K562 (cell line): ENCODE results near the gene ENTR1. TPM values are rescaled to one million over a fixed set of nuclear protein-coding genes. Genes with fewer than 3 reads are reported as not detected.

Experiments used
- ATF3 ChIP-seq, 2 experiments: fragments of 450-650 bp in 1 of 2; sonication (generic) in 1 of 2; formaldehyde crosslinking in 1 of 2; IDR thresholded peaks in 1 of 2; conservative IDR thresholded peaks in 1 of 2; 2 replicates each; pipeline versions ENCODE4 v1.6.1 to v1.8.1; 2016 to 2023; ENCODE audit warnings: mild to moderate bottlenecking in 2 of 2, moderate library complexity in 2 of 2, inconsistent platforms in 1 of 2, missing genetic modification reagents in 1 of 2
- ATF7 ChIP-seq: fragments of 450-650 bp; IDR thresholded peaks from 2 replicates; pipeline ENCODE4 v1.7.1; 2014; ENCODE audit warnings: mild to moderate bottlenecking, moderate library complexity
- CBX1 ChIP-seq: sonication (generic); IDR thresholded peaks from 2 replicates; pipeline ENCODE4 v1.6.1; 2016; ENCODE audit warnings: antibody characterized with exemption, low read depth, mild to moderate bottlenecking
- CSDE1 ChIP-seq, 2 experiments: fragments of 450-650 bp; IDR thresholded peaks; 2 replicates each; pipeline ENCODE4 v1.6.1; 2016; ENCODE audit warnings: mild to moderate bottlenecking in 1 of 2
- ELF1 ChIP-seq: fragments of 200-800 bp; sonication (Bioruptor generic); IDR thresholded peaks from 2 replicates; pipeline ENCODE4 v1.6.1; 2016; ENCODE audit warnings: missing genetic modification characterization, missing compliant biosample characterization
- ETV5 ChIP-seq: sonication (generic); formaldehyde crosslinking; IDR thresholded peaks from 2 replicates; pipeline ENCODE4 v1.4.0; 2020; ENCODE audit warnings: low read depth, mild to moderate bottlenecking, missing genetic modification reagents
- MAZ ChIP-seq, 2 experiments: fragments of 450-650 bp in 1 of 2; sonication (generic) in 1 of 2; formaldehyde crosslinking; IDR thresholded peaks in 1 of 2; conservative IDR thresholded peaks in 1 of 2; 2 replicates each; pipeline versions ENCODE4 v1.4.0 to v1.5.0; 2020; ENCODE audit warnings: mild to moderate bottlenecking in 1 of 2, missing genetic modification reagents in 1 of 2
- MTA3 ChIP-seq: fragments of 450-650 bp; formaldehyde crosslinking; IDR thresholded peaks from 2 replicates; pipeline ENCODE4 v1.6.1; 2017; ENCODE audit warnings: mild to moderate bottlenecking, borderline replicate concordance
- NCOR1 ChIP-seq: fragments of 450-650 bp; IDR thresholded peaks from 2 replicates; pipeline ENCODE4 v1.6.1; 2016; ENCODE audit warnings: mild to moderate bottlenecking, moderate library complexity
- NFRKB ChIP-seq: fragments of 450-650 bp; IDR thresholded peaks from 2 replicates; pipeline ENCODE4 v1.6.1; 2016; ENCODE audit warnings: low read depth
- PML ChIP-seq: IDR thresholded peaks from 2 replicates; pipeline ENCODE4 v1.6.1; 2012; ENCODE audit warnings: low read length, inconsistent platforms
- POLR2A ChIP-seq: fragments of 450-650 bp; conservative IDR thresholded peaks from 2 replicates; pipeline ENCODE4 v1.6.1; 2016
- POLR2B ChIP-seq: fragments of 450-650 bp; IDR thresholded peaks from 2 replicates; pipeline ENCODE4 v1.6.1; 2018; ENCODE audit warnings: low read depth; ENCODE audit not compliant: partially characterized antibody
- POLR2G ChIP-seq: fragments of 200-400 bp; formaldehyde crosslinking; IDR thresholded peaks from 2 replicates; pipeline ENCODE4 v1.6.1; 2017; ENCODE audit warnings: low read depth, mild to moderate bottlenecking, antibody characterized with exemption, low read length, moderate library complexity
- PYGO2 ChIP-seq: fragments of 450-650 bp; IDR thresholded peaks from 2 replicates; pipeline ENCODE4 v1.6.1; 2016; ENCODE audit warnings: mild to moderate bottlenecking, missing genetic modification characterization, moderate library complexity, missing compliant biosample characterization
- RBFOX2 ChIP-seq: fragments of 200-400 bp; formaldehyde crosslinking; IDR thresholded peaks from 2 replicates; pipeline ENCODE4 v1.6.1; 2017; ENCODE audit warnings: low read depth, mild to moderate bottlenecking, low read length, moderate library complexity
- SAP30 ChIP-seq: fragments of 200-600 bp; sonication (generic); IDR thresholded peaks from 2 replicates; pipeline ENCODE4 v1.6.1; 2012; ENCODE audit warnings: borderline replicate concordance, low read depth, mild to moderate bottlenecking, moderate library complexity, low read length, control low read depth, inconsistent platforms; ENCODE audit not compliant: insufficient read depth, poor library complexity, severe bottlenecking
- SMARCA4 ChIP-seq: fragments of 450-650 bp; IDR thresholded peaks from 2 replicates; pipeline ENCODE4 v1.6.1; 2016
- SREBF1 ChIP-seq: fragments of 150-350 bp; IDR thresholded peaks from 2 replicates; pipeline ENCODE4 v1.6.1; 2014; ENCODE audit warnings: antibody characterized with exemption, low read depth, low read length, borderline replicate concordance
- SRSF9 ChIP-seq: fragments of 200-400 bp; formaldehyde crosslinking; IDR thresholded peaks from 2 replicates; pipeline ENCODE4 v1.6.1; 2017; ENCODE audit warnings: low read depth, low read length, borderline replicate concordance
- TBP ChIP-seq: optimal IDR thresholded peaks from 2 replicates; pipeline ENCODE3; 2011; ENCODE audit warnings: low read depth, low read length, improper control_type of control experiment
- TEAD1 ChIP-seq, 2 experiments: fragments of 450-650 bp in 1 of 2; sonication (generic) in 1 of 2; formaldehyde crosslinking; IDR thresholded peaks; 2 replicates each; pipeline versions ENCODE4 v1.4.0 to v1.8.0; 2020 to 2022; ENCODE audit warnings: mild to moderate bottlenecking in 2 of 2, missing genetic modification reagents in 1 of 2
- VEZF1 ChIP-seq: fragments of 200-800 bp; sonication (Bioruptor generic); IDR thresholded peaks from 2 replicates; pipeline ENCODE4 v1.6.1; 2017; ENCODE audit warnings: missing genetic modification characterization, missing compliant biosample characterization
- ZBTB26 ChIP-seq: fragments of 450-650 bp; formaldehyde crosslinking; IDR thresholded peaks from 2 replicates; pipeline ENCODE4 v1.4.0; 2022; ENCODE audit warnings: missing genetic modification characterization
- ZNF133 ChIP-seq: fragments of 250-450 bp; sonication (Bioruptor Pico); IDR thresholded peaks from 2 replicates; pipeline ENCODE4 v1.4.0; 2020; ENCODE audit warnings: mild to moderate bottlenecking
- polyA plus RNA-seq, 8 experiments: library from polyadenylated mRNA; depleted of rRNA in 4 of 8; stranded (reverse) in 5 of 8; unstranded in 3 of 8; fragments of >200 nt; fragmentation: Nextera tagmentation in 2 of 8; fragmentation: Illumina TruSeq in 1 of 8; extraction: Ambion mirVana in 2 of 8; extraction: Trizol in 1 of 8; gene quantifications; 2 replicates each; pipeline versions ENCODE4 v1.2.1 to v1.2.3, GENCODE V29; 2011 to 2014; ENCODE audit warnings: inconsistent platforms in 1 of 8, missing spikeins in 1 of 8
- total RNA-seq, 7 experiments: library from RNA; depleted of rRNA in 6 of 7; stranded (reverse); fragments of >200 nt in 6 of 7; fragmentation: Illumina TruSeq in 2 of 7; extraction: Trizol in 2 of 7; gene quantifications; 2 replicates each; pipeline versions ENCODE4 v1.2.1 to v1.2.3, GENCODE V29; 2011 to 2021; ENCODE audit warnings: low replicate concordance in 1 of 7

ENTR1 gene
- total and polyA plus RNA-seq, 9 of the 15 experiments (the other 6 are each of a cell fraction or from before 2014, with no cell fraction given) = 6.7 to 106 (median 72.6) TPM

GRCh38 chr9:136373300-136374182 is 36.9 kb downstream of the ENTR1 start, which contains the start of gene CARD9 (continued):
- TF ChIP-seq ETV5 (CRISPR knock-in tag) (no peak), POLR2A (peak; percentile 84), MTA3 (peak; percentile 31; the same call in 1 of the 2 replicates), POLR2B (peak; percentile 43), RBFOX2 (peak; percentile 90), POLR2G (peak; percentile 93), CSDE1 (IDR thresholded peaks at IDR 0.05) (no peak), SMARCA4 (no peak), ATF3 (IDR thresholded peaks at IDR 0.05) (no peak), ATF3 (CRISPR knock-in tag; conservative IDR thresholded peaks at IDR 0.05) (no peak), CBX1 (peak; percentile 24; the same call in 1 of the 2 replicates), ZNF133 (CRISPR knock-in tag) (0 out of 2 replicates have a peak, but pooled peaks have one; percentile 16), ELF1 (tag) (peak; percentile 83), NCOR1 (no peak), SREBF1 (no peak), MAZ (CRISPR knock-in tag; conservative IDR thresholded peaks at IDR 0.05 in 1 of 2, IDR thresholded peaks at IDR 0.05 in 1 of 2) (0 out of 4 replicates have a peak, but pooled peaks of 1 of the 2 experiments have one; percentile 35), VEZF1 (CRISPR knock-in tag) (0 out of 2 replicates have a peak, but pooled peaks have one; percentile 25), SAP30 (peak; percentile 35), PYGO2 (tag) (no peak), PML (peak; percentile 26; the same call in 1 of the 2 replicates), SRSF9 (no peak), TEAD1 (CRISPR knock-in tag; IDR thresholded peaks at IDR 0.05) (no peak), ZBTB26 (CRISPR knock-in tag) (no peak), NFRKB (0 out of 2 replicates have a peak, but pooled peaks have one; percentile 15), TBP (peak; percentile 39), ATF7 (0 out of 2 replicates have a peak, but pooled peaks have one; percentile 16)
